K562 (cell line): Measurements from ENCODE around the gene TAOK2. TPM values are rescaled to one million over a fixed set of nuclear protein-coding genes. Genes with fewer than 3 reads are reported as not detected.
A peak's percentile ranks its signal among the peaks of the same experiment; 100 is the strongest.

Source experiments
- BHLHE40 ChIP-seq: IDR thresholded peaks from 2 replicates; pipeline ENCODE4 v1.6.1; 2011; ENCODE audit warnings: low read length, improper control_type of control experiment
- ESRRA ChIP-seq: fragments of 450-650 bp; IDR thresholded peaks from 2 replicates; pipeline ENCODE4 v1.6.1; 2014; ENCODE audit warnings: low read depth, mild to moderate bottlenecking, moderate library complexity, borderline replicate concordance
- FOSL1 ChIP-seq: fragments of 200-800 bp; sonication (Bioruptor generic); conservative IDR thresholded peaks from 2 replicates; pipeline ENCODE4 v1.6.1; 2016; ENCODE audit warnings: missing genetic modification characterization, missing compliant biosample characterization
- HDAC3 ChIP-seq: fragments of 450-650 bp; IDR thresholded peaks from 2 replicates; pipeline ENCODE4 v1.6.1; 2018; ENCODE audit warnings: borderline replicate concordance, mild to moderate bottlenecking, moderate library complexity; ENCODE audit not compliant: partially characterized antibody
- MCM5 ChIP-seq: fragments of 450-650 bp; IDR thresholded peaks from 2 replicates; pipeline ENCODE4 v1.6.1; 2016; ENCODE audit warnings: low read depth
- NR2C1 ChIP-seq, 2 experiments: fragments of 450-650 bp; IDR thresholded peaks; 2 replicates each; pipeline ENCODE4 v1.6.1; 2017; ENCODE audit warnings: mild to moderate bottlenecking in 2 of 2, antibody characterized with exemption in 1 of 2, inconsistent platforms in 1 of 2, missing compliant biosample characterization in 1 of 2, missing genetic modification characterization in 1 of 2
- TCF7L2 ChIP-seq: fragments of 150-350 bp; IDR thresholded peaks from 2 replicates; pipeline ENCODE4 v1.6.1; 2016; ENCODE audit warnings: low read depth, mild to moderate bottlenecking, low read length, moderate library complexity
- polyA plus RNA-seq, 8 experiments: library from polyadenylated mRNA; depleted of rRNA in 4 of 8; stranded (reverse) in 5 of 8; unstranded in 3 of 8; fragments of >200 nt; fragmentation: Nextera tagmentation in 2 of 8; fragmentation: Illumina TruSeq in 1 of 8; extraction: Ambion mirVana in 2 of 8; extraction: Trizol in 1 of 8; gene quantifications; 2 replicates each; pipeline versions ENCODE4 v1.2.1 to v1.2.3, GENCODE V29; 2011 to 2014; ENCODE audit warnings: inconsistent platforms in 1 of 8, missing spikeins in 1 of 8
- total RNA-seq, 7 experiments: library from RNA; depleted of rRNA in 6 of 7; stranded (reverse); fragments of >200 nt in 6 of 7; fragmentation: Illumina TruSeq in 2 of 7; extraction: Trizol in 2 of 7; gene quantifications; 2 replicates each; pipeline versions ENCODE4 v1.2.1 to v1.2.3, GENCODE V29; 2011 to 2021; ENCODE audit warnings: low replicate concordance in 1 of 7
- TF ChIP-seq, protein P1 (sequence below): sonication (generic); formaldehyde crosslinking; IDR thresholded peaks from 2 replicates; pipeline ENCODE4 v1.8.0; 2023; ENCODE audit warnings: missing genetic modification reagents, mild to moderate bottlenecking, borderline replicate concordance
- TF ChIP-seq, protein P2 (sequence below): fragments of 450-650 bp; IDR thresholded peaks from 2 replicates; pipeline ENCODE4 v1.6.1; 2014; ENCODE audit warnings: low read depth, mild to moderate bottlenecking, moderate library complexity, borderline replicate concordance
- TF ChIP-seq, protein P3 (sequence below): fragments of 450-650 bp; IDR thresholded peaks from 2 replicates; pipeline ENCODE4 v1.6.1; 2016; ENCODE audit warnings: low read depth, mild to moderate bottlenecking, moderate library complexity

TAOK2 gene
- total and polyA plus RNA-seq, 9 of the 15 experiments (the other 6 are each of a cell fraction or from before 2014, with no cell fraction given): 0.10 to 41.8 (median 13.7) TPM

DNA sequence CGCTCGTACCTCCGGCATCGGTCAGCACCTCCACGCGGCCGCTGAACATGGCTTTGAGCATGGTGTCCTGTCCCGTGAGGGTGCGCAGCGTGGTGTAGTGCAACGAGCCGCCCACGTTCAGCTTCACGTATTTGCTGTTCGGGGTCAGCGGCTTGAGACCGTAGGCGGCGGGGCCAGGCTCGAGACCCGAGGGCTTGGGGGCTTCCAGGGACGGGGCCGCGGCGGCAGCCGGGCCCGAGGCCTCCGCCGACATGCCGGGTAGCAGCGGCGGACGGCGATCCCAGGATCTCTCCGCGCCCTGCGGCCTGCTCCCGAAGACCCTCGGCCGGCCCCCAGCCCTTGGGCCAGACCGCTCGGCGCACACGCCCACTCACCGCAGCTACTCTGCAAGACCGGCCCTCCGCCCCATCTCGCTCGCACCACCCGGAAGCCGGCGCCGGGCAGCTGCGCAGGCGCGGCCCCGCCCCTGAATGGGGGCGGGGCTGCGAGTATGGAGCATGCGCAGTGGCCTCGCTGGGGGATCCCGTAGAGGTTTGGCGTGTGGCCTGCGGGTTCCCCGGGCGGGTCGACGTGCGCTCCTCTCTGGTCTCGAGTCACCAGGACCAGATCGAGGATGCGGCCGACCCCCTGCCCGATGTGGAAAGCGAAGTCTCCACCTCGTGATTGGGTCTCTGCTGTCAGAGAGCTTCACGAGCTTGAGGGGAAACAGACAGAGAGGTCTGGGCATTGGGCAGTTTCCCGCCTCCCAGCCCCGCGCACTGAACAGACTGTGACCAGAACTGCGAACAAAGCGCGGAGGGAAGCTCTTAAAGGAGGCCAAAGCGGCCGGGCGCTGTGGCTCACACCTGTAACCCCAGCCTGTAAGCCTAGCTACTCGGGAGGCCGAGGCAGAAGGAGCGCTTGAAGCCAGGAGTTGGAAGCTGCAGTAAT lies 47.6 kb upstream of the TAOK2 start, which contains the start of gene KCTD13 (continued):
- TF ChIP-seq, protein P1, sequence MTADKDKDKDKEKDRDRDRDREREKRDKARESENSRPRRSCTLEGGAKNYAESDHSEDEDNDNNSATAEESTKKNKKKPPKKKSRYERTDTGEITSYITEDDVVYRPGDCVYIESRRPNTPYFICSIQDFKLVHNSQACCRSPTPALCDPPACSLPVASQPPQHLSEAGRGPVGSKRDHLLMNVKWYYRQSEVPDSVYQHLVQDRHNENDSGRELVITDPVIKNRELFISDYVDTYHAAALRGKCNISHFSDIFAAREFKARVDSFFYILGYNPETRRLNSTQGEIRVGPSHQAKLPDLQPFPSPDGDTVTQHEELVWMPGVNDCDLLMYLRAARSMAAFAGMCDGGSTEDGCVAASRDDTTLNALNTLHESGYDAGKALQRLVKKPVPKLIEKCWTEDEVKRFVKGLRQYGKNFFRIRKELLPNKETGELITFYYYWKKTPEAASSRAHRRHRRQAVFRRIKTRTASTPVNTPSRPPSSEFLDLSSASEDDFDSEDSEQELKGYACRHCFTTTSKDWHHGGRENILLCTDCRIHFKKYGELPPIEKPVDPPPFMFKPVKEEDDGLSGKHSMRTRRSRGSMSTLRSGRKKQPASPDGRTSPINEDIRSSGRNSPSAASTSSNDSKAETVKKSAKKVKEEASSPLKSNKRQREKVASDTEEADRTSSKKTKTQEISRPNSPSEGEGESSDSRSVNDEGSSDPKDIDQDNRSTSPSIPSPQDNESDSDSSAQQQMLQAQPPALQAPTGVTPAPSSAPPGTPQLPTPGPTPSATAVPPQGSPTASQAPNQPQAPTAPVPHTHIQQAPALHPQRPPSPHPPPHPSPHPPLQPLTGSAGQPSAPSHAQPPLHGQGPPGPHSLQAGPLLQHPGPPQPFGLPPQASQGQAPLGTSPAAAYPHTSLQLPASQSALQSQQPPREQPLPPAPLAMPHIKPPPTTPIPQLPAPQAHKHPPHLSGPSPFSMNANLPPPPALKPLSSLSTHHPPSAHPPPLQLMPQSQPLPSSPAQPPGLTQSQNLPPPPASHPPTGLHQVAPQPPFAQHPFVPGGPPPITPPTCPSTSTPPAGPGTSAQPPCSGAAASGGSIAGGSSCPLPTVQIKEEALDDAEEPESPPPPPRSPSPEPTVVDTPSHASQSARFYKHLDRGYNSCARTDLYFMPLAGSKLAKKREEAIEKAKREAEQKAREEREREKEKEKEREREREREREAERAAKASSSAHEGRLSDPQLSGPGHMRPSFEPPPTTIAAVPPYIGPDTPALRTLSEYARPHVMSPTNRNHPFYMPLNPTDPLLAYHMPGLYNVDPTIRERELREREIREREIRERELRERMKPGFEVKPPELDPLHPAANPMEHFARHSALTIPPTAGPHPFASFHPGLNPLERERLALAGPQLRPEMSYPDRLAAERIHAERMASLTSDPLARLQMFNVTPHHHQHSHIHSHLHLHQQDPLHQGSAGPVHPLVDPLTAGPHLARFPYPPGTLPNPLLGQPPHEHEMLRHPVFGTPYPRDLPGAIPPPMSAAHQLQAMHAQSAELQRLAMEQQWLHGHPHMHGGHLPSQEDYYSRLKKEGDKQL (CRISPR knock-in tag): no peak
- TF ChIP-seq, protein P2, sequence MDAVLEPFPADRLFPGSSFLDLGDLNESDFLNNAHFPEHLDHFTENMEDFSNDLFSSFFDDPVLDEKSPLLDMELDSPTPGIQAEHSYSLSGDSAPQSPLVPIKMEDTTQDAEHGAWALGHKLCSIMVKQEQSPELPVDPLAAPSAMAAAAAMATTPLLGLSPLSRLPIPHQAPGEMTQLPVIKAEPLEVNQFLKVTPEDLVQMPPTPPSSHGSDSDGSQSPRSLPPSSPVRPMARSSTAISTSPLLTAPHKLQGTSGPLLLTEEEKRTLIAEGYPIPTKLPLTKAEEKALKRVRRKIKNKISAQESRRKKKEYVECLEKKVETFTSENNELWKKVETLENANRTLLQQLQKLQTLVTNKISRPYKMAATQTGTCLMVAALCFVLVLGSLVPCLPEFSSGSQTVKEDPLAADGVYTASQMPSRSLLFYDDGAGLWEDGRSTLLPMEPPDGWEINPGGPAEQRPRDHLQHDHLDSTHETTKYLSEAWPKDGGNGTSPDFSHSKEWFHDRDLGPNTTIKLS: no peak
- TF ChIP-seq, protein P3, sequence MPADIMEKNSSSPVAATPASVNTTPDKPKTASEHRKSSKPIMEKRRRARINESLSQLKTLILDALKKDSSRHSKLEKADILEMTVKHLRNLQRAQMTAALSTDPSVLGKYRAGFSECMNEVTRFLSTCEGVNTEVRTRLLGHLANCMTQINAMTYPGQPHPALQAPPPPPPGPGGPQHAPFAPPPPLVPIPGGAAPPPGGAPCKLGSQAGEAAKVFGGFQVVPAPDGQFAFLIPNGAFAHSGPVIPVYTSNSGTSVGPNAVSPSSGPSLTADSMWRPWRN: 0 out of 2 replicates have a peak, but pooled peaks have one; percentile 36
- TF ChIP-seq FOSL1 (tag): no peak
- no peak for TF ChIP-seq NR2C1 (IDR thresholded peaks at IDR 0.05)
- TF ChIP-seq NR2C1 (tag; IDR thresholded peaks at IDR 0.05): no peak
- no peak for TF ChIP-seq TCF7L2
- TF ChIP-seq MCM5: no peak
- peak; percentile 43; the same call in 1 of the 2 replicates for TF ChIP-seq ESRRA
- TF ChIP-seq BHLHE40: no peak
- no peak for TF ChIP-seq HDAC3
